GM12878 (cell line): ENCODE results near the gene GPR152. TPM values are rescaled to one million over a fixed set of nuclear protein-coding genes. Genes with fewer than 3 reads are reported as not detected.

ENCODE experiments used
- ATAC-seq: fragments of 200-7000 bp; cut with Tn5 transposase; 3 replicates; pipeline ENCODE4 v1.9.1; 2020; ENCODE audit warnings: mild to moderate bottlenecking, moderate library complexity
- BruUV-seq: library from RNA; stranded (reverse); fragments of 400-500 nt; replicated peaks from 2 replicates; lab custom pipeline; 2021; lab: Mats Ljungman, UMichigan
- CTCF ChIA-PET: fragments of 300-600 bp; sonication (Branson Sonifier 250); formaldehyde crosslinking; extraction: SDS; loops from one replicate; lab custom pipeline; 2021; ENCODE audit warnings: inconsistent platforms; lab: Yijun Ruan, JAX
- POLR2A ChIA-PET: fragments of 350-600 bp; formaldehyde crosslinking; extraction: SDS; loops from one replicate; lab custom pipeline; 2021; ENCODE audit warnings: inconsistent platforms; lab: Charles Lee
- RAD21 ChIA-PET: fragments of 300-600 bp; sonication (Branson Sonifier 250); formaldehyde crosslinking; loops from one replicate; lab custom pipeline; 2023; ENCODE audit warnings: antibody characterized with exemption; ENCODE audit not compliant: unreplicated experiment; lab: Charles Lee
- SMC1A ChIA-PET: fragments of 300-600 bp; sonication (Branson Sonifier 250); formaldehyde crosslinking; loops from one replicate; lab custom pipeline; 2023; ENCODE audit not compliant: unreplicated experiment, uncharacterized antibody; lab: Charles Lee
- DNase-seq: peaks from one replicate; pipeline ENCODE4 v3.0.0-alpha.2; 2011; ENCODE audit warnings: low read depth, low spot score
- FAIRE-seq: peaks from 3 replicates; lab custom pipeline; 2011; peaks lifted over from hg19 to GRCh38; lab: Jason Lieb, UNC
- H2AFZ ChIP-seq: 2 replicates; pipeline ENCODE4 v1.6.0; 2011; ENCODE audit warnings: low read depth, low read length, control low read depth; ENCODE audit not compliant: control insufficient read depth
- H3K27ac ChIP-seq: 2 replicates; pipeline ENCODE4 v1.5.1; 2011; ENCODE audit warnings: control low read depth; ENCODE audit not compliant: control insufficient read depth, insufficient read depth
- H3K27me3 ChIP-seq, 2 experiments: replicated peaks in 1 of 2; 2 replicates each; pipeline versions ENCODE4 v1.6.0 to v1.6.1; 2011; ENCODE audit warnings: low read length in 1 of 2; ENCODE audit not compliant: control insufficient read depth in 2 of 2, insufficient read depth in 2 of 2
- H3K36me3 ChIP-seq, 2 experiments: 2 replicates each; pipeline ENCODE4 v1.5.1; 2011; ENCODE audit warnings: low read length in 1 of 2; ENCODE audit not compliant: control insufficient read depth in 2 of 2, insufficient read depth in 2 of 2
- H3K4me1 ChIP-seq: 2 replicates; pipeline ENCODE4 v1.6.1; 2011; ENCODE audit warnings: mild to moderate bottlenecking, low read length, moderate library complexity, mixed read lengths; ENCODE audit not compliant: control insufficient read depth, insufficient read depth
- H3K4me2 ChIP-seq: 2 replicates; pipeline ENCODE4 v1.6.0; 2011; ENCODE audit warnings: control low read depth; ENCODE audit not compliant: control insufficient read depth, insufficient read depth
- H3K4me3 ChIP-seq: fragments of 200-600 bp; sonication (generic); 2 replicates; pipeline ENCODE4 v1.5.1; 2016
- H3K79me2 ChIP-seq: 2 replicates; pipeline ENCODE4 v1.6.0; 2011; ENCODE audit warnings: low read length; ENCODE audit not compliant: control insufficient read depth, insufficient read depth
- H3K9ac ChIP-seq: 2 replicates; pipeline ENCODE4 v1.8.0; 2011; ENCODE audit warnings: low read length, control low read depth, mixed read lengths; ENCODE audit not compliant: control insufficient read depth, insufficient read depth
- H3K9me3 ChIP-seq: replicated peaks from 3 replicates; pipeline ENCODE4 v1.5.1; 2011; ENCODE audit warnings: mild to moderate bottlenecking, low read length; ENCODE audit not compliant: control insufficient read depth, insufficient read depth
- H4K20me1 ChIP-seq: 2 replicates; pipeline ENCODE4 v1.6.0; 2011; ENCODE audit not compliant: control insufficient read depth, insufficient read depth
- JUNB ChIP-seq: IDR thresholded peaks from 2 replicates; pipeline ENCODE4 v1.6.1; 2016; ENCODE audit warnings: antibody characterized with exemption, mild to moderate bottlenecking
- NKRF ChIP-seq: fragments of 450-650 bp; conservative IDR thresholded peaks from 2 replicates; pipeline ENCODE4 v1.6.1; 2017; ENCODE audit warnings: mild to moderate bottlenecking, moderate library complexity
- POU2F2 ChIP-seq: IDR thresholded peaks from 3 replicates; pipeline ENCODE4 v1.6.1; 2011; ENCODE audit warnings: low read depth, mild to moderate bottlenecking, low read length, borderline replicate concordance
- RUNX3 ChIP-seq: IDR thresholded peaks from 2 replicates; pipeline ENCODE4 v1.6.1; 2012; ENCODE audit warnings: low read length, inconsistent platforms
- SMAD5 ChIP-seq: IDR thresholded peaks from 2 replicates; pipeline ENCODE4 v1.6.1; 2016; ENCODE audit warnings: antibody characterized with exemption, low read depth
- SPI1 ChIP-seq: IDR thresholded peaks from 2 replicates; pipeline ENCODE4 v1.6.1; 2011; ENCODE audit warnings: low read depth, mild to moderate bottlenecking, low read length, moderate library complexity, borderline replicate concordance; ENCODE audit not compliant: insufficient read depth
- STAT1 ChIP-seq: fragments of 450-650 bp; conservative IDR thresholded peaks from 2 replicates; pipeline ENCODE4 v1.6.1; 2014; ENCODE audit warnings: antibody characterized with exemption, mild to moderate bottlenecking
- WGBS: methylation state at CpG from one replicate; pipeline ENCODE4 v1.1.6; 2016; ENCODE audit warnings: low lambda C conversion rate; ENCODE audit not compliant: insufficient replicate concordance, insufficient coverage; ENCODE audit errors: missing lambda C conversion rate; 5-methylcytosine and 5-hydroxymethylcytosine counted together
- in situ Hi-C: fragments of 300-500 bp; cut with MboI; formaldehyde crosslinking; loops from 9 replicates; pipeline ENCODE4 v1.14.3; 2018; ENCODE audit warnings: mixed read lengths
- intact Hi-C: fragments of 100-400 bp; cut with micrococcal nuclease; formaldehyde crosslinking; loops from one replicate; pipeline ENCODE4 v1.14.2; 2022; ENCODE audit not compliant: unreplicated experiment
- polyA plus RNA-seq, 11 experiments: library from polyadenylated mRNA; depleted of rRNA in 4 of 11; unstranded in 6 of 11; stranded (reverse) in 5 of 11; fragments of >200 nt; fragmentation: Nextera tagmentation in 4 of 11; fragmentation: Illumina TruSeq in 1 of 11; extraction: Ambion mirVana in 4 of 11; extraction: Trizol in 1 of 11; gene quantifications; 1 replicate in 1 of 11; 2 replicates in 10 of 11; pipeline versions ENCODE4 v1.2.1 to v1.2.3, GENCODE V29; 2011 to 2016; ENCODE audit warnings: inconsistent platforms in 2 of 11, missing spikeins in 2 of 11, low read depth in 1 of 11
- total RNA-seq, 4 experiments: library from RNA; depleted of rRNA in 3 of 4; stranded (reverse); fragments of >200 nt in 3 of 4; fragmentation: Illumina TruSeq in 1 of 4; extraction: Trizol in 1 of 4; gene quantifications; 2 replicates each; pipeline versions ENCODE4 v1.2.1 to v1.2.3, GENCODE V29; 2013 to 2021
- TF ChIP-seq, protein P1 (sequence below): IDR thresholded peaks from 2 replicates; pipeline ENCODE4 v1.6.1; 2011; ENCODE audit warnings: low read depth, low read length, improper control_type of control experiment, borderline replicate concordance
- TF ChIP-seq, protein P2 (sequence below): fragments of 450-650 bp; IDR thresholded peaks from 2 replicates; pipeline ENCODE4 v1.6.1; 2018; ENCODE audit warnings: borderline replicate concordance, mild to moderate bottlenecking; ENCODE audit not compliant: partially characterized antibody
- TF ChIP-seq, protein P3 (sequence below): fragments of 450-650 bp; IDR thresholded peaks from 2 replicates; pipeline ENCODE4 v1.6.1; 2017; ENCODE audit warnings: mild to moderate bottlenecking
- TF ChIP-seq, protein P4 (sequence below): fragments of 450-650 bp; IDR thresholded peaks from 2 replicates; pipeline ENCODE4 v1.6.1; 2016; ENCODE audit warnings: mild to moderate bottlenecking

Gene GPR152
- total and polyA plus RNA-seq, 10 of the 15 experiments (the other 5 are each of a cell fraction or from before 2014, with no cell fraction given), result not detected

- SMC1A ChIA-PET, result interaction anchor here (1.1 to 4.1 kb wide), 5 partner anchors 14 to 89 kb away, joined by 3 to 35 read pairs (median 10); partner anchors contain the start of genes AIP and PPP1CA
- intact Hi-C loops, result no loop called here
- WGBS, result 28% methylated on average over 8 of the region's 8 CpGs
- TF ChIP-seq SMAD5, result no peak
- TF ChIP-seq STAT1, result no peak
- peak; percentile 44; the same call in 1 of the 2 replicates for TF ChIP-seq SPI1
- TF ChIP-seq JUNB, result 0 out of 2 replicates have a peak, but pooled peaks have one; percentile 45
- TF ChIP-seq NKRF, result no peak
- TF ChIP-seq RUNX3, result peak; percentile 31; the same call in 1 of the 2 replicates
- TF ChIP-seq, protein P1, sequence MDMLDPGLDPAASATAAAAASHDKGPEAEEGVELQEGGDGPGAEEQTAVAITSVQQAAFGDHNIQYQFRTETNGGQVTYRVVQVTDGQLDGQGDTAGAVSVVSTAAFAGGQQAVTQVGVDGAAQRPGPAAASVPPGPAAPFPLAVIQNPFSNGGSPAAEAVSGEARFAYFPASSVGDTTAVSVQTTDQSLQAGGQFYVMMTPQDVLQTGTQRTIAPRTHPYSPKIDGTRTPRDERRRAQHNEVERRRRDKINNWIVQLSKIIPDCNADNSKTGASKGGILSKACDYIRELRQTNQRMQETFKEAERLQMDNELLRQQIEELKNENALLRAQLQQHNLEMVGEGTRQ, result no peak
- TF ChIP-seq, protein P2, sequence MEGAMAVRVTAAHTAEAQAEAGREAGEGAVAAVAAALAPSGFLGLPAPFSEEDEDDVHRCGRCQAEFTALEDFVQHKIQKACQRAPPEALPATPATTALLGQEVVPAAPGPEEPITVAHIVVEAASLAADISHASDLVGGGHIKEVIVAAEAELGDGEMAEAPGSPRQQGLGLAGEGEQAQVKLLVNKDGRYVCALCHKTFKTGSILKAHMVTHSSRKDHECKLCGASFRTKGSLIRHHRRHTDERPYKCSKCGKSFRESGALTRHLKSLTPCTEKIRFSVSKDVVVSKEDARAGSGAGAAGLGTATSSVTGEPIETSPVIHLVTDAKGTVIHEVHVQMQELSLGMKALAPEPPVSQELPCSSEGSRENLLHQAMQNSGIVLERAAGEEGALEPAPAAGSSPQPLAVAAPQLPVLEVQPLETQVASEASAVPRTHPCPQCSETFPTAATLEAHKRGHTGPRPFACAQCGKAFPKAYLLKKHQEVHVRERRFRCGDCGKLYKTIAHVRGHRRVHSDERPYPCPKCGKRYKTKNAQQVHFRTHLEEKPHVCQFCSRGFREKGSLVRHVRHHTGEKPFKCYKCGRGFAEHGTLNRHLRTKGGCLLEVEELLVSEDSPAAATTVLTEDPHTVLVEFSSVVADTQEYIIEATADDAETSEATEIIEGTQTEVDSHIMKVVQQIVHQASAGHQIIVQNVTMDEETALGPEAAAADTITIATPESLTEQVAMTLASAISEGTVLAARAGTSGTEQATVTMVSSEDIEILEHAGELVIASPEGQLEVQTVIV, result no peak
- TF ChIP-seq, protein P3, sequence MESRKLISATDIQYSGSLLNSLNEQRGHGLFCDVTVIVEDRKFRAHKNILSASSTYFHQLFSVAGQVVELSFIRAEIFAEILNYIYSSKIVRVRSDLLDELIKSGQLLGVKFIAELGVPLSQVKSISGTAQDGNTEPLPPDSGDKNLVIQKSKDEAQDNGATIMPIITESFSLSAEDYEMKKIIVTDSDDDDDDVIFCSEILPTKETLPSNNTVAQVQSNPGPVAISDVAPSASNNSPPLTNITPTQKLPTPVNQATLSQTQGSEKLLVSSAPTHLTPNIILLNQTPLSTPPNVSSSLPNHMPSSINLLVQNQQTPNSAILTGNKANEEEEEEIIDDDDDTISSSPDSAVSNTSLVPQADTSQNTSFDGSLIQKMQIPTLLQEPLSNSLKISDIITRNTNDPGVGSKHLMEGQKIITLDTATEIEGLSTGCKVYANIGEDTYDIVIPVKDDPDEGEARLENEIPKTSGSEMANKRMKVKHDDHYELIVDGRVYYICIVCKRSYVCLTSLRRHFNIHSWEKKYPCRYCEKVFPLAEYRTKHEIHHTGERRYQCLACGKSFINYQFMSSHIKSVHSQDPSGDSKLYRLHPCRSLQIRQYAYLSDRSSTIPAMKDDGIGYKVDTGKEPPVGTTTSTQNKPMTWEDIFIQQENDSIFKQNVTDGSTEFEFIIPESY, result no peak
- no peak for TF ChIP-seq POU2F2
- TF ChIP-seq, protein P4, sequence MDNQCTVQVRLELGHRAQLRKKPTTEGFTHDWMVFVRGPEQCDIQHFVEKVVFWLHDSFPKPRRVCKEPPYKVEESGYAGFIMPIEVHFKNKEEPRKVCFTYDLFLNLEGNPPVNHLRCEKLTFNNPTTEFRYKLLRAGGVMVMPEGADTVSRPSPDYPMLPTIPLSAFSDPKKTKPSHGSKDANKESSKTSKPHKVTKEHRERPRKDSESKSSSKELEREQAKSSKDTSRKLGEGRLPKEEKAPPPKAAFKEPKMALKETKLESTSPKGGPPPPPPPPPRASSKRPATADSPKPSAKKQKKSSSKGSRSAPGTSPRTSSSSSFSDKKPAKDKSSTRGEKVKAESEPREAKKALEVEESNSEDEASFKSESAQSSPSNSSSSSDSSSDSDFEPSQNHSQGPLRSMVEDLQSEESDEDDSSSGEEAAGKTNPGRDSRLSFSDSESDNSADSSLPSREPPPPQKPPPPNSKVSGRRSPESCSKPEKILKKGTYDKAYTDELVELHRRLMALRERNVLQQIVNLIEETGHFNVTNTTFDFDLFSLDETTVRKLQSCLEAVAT, result no peak
These were observed 17.9 kb upstream of the GPR152 start for GRCh38 chr11:67470337-67471002.

More at GRCh38 chr11:67470337-67471002, 17.9 kb upstream of the GPR152 start:
- Histone ChIP-seq H3K9ac (no peak overlapping the region; the same call in 1 of the 2 replicates), H3K27me3 (no peaks in the 10 kb centered on the region), H3K4me3 (no peak overlapping the region), H4K20me1 (no peaks in the 10 kb centered on the region), H3K4me2 (peak overlapping the region; percentile 51), H3K9me3 (no peaks in the 10 kb centered on the region), H3K36me3 (no peaks in the 10 kb centered on the region), H3K4me1 (peaks cover 25% of the 10 kb centered on the region), H2AFZ (peak overlapping the region; percentile 68), H3K79me2 (peaks cover 7% of the 10 kb centered on the region), H3K27ac (no peak overlapping the region; the same call in 1 of the 2 replicates)
- BruUV-seq, result no TSS peak
- ChIA-PET CTCF (interaction anchor here (0.9 to 3.2 kb wide), 7 partner anchors 15 to 121 kb away, joined by 3 to 15 read pairs (median 4); partner anchors contain the start of genes PPP1CA and PTPRCAP), POLR2A (interaction anchor here (0.7 to 8.1 kb wide), 7 partner anchors 10 to 67 kb away, joined by 3 to 78 read pairs (median 22); partner anchors contain the start of genes AIP, PPP1CA, PTPRCAP and RPS6KB2), RAD21 (interaction anchor here (1.0 to 5.4 kb wide), 7 partner anchors 15 to 78 kb away, joined by 3 to 53 read pairs (median 4); partner anchors contain the start of genes AIP, PITPNM1, PPP1CA and PTPRCAP)
- FAIRE-seq (peak; percentile 41), ATAC-seq (no peak), DNase-seq (no peak)
- in situ Hi-C loops, result no loop called here
